Bronchial epithelial cell (primary cell): Measurements from ENCODE around the gene PRPSAP1. TPM values are rescaled to one million over a fixed set of nuclear protein-coding genes. Genes with fewer than 3 reads are reported as not detected.

ENCODE experiments used
- DNase-seq: peaks from one replicate; pipeline ENCODE4 v3.0.0-alpha.2; 2010; ENCODE audit warnings: low read depth
- FAIRE-seq: peaks from 2 replicates; lab custom pipeline; 2011; peaks lifted over from hg19 to GRCh38; lab: Jason Lieb, UNC
- H3K27me3 ChIP-seq: 2 replicates; pipeline ENCODE4 v1.5.1; 2011; ENCODE audit warnings: low read length; ENCODE audit not compliant: control insufficient read depth, insufficient read depth
- H3K36me3 ChIP-seq: 2 replicates; pipeline ENCODE4 v1.5.1; 2011; ENCODE audit warnings: low read length; ENCODE audit not compliant: control insufficient read depth, insufficient read depth
- H3K4me3 ChIP-seq: 2 replicates; pipeline ENCODE4 v1.5.1; 2011; ENCODE audit warnings: mild to moderate bottlenecking, low read depth, low read length, control low read depth
- CTCF ChIP-seq: IDR thresholded peaks from 2 replicates; pipeline ENCODE4 v1.5.1; 2011; ENCODE audit warnings: mild to moderate bottlenecking, moderate library complexity, low read length, control low read depth, inconsistent platforms; ENCODE audit not compliant: insufficient read depth, severe bottlenecking
- total RNA-seq: library from RNA; depleted of rRNA; stranded (reverse); fragments of >200 nt; gene quantifications from 2 replicates; pipeline ENCODE4 v1.2.1, GENCODE V29; 2014

Gene PRPSAP1
- total RNA-seq, 1 donor from 2014 or later = 29.2 TPM

- H3K4me3 ChIP-seq = no peak overlapping the region
- peaks cover 3% of the 10 kb centered on the region for H3K36me3 ChIP-seq
- no peak for TF ChIP-seq CTCF
- FAIRE-seq (no peak), DNase-seq (no peak)
- no peaks in the 10 kb centered on the region for H3K27me3 ChIP-seq
These were observed 80.1 kb downstream of the PRPSAP1 start for GRCh38 chr17:76273445-76274111.

DNA sequence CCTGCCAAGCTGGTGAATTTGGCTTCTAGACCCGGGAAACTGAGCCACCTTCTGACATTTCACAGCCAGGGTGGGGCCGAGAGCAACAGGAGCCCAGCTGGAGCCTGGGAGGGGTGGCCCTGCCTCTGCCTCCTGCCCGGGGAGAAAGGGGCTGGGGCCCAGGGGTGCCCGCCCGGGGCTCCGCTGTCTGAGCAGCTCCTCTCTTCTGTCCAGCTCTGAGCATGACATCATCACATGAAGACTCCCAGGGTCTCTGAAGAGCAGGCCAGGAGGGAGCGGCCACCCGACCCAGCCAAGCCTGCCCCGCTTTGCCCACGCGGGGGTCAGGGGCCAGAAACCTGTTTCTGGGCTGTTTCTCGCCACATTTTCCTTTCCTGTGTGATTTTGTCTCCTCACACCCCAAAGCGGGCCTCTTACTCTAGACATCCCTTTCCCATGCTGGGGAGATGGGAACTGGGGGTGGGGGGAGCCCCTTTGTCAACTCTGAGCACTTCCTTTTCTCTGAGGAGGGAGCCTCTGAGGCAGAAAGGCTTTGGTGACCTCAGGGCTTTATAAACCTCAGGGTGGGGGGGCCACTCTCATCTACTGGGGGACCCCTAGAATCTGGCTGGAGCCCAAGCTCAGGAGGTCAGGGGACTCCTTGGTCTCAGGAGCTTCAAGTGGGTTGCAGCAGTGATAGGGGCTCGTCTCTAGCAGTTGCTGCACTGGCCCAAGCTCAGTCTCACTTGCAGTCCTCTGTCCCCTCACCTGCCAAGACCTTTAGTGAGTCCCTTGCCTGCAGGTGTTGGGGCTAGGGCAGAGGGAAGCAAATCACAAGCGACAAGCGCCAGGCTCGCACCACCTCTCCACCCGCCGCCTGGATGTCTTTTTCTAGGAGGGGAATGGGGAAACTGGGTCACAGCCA lies 80.9 kb downstream of the PRPSAP1 start:
- DNase-seq (no peak), FAIRE-seq (no peak)
- Histone ChIP-seq H3K36me3 (peaks cover 3% of the 10 kb centered on the region), H3K27me3 (no peaks in the 10 kb centered on the region), H3K4me3 (no peak overlapping the region)
- no peak for TF ChIP-seq CTCF

DNA sequence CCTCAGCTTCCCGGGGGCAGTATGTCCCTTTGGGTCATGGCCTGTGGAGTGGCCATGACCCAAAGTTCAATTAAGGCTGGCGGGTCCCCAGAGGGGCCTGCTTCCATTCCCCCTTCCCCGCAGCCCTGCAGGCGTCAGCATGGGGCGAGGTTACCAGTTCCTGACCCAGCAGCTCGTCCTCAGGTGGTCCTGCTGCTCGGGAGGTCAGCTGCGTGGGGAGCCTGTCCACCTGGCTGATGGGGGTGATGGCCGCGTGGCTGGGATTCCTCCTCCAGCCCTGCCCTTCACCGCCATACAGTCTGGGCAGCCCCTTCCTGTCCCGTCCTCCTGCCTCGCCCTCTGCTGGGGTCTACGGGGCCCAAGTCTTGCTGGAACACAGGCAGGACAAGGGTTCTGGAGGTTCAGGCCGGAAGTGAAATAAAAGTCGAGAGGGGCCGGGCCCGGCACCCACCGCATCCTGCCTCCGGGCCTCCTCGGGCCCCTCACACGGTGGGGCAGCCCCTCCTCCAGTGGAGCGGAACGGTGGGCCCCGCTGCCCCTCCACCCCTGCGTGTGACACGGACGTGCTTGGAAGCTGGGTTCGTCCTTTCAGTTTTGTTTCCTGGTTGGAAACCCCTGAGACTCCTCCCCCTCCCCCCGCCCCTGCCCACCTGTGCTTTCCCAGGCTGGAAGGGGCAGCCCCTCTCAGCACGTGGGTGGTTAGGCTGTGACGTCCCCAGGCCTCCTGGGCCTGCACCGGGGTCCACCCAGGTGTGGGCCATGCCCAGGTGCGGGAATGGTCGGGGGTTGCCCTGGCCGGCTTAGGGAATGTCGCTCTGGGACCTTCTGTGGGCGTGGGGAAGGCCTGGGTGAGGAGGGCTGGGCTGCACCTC lies 81.8 kb downstream of the PRPSAP1 start:
- no peak for FAIRE-seq
- no peak for DNase-seq
- no peaks in the 10 kb centered on the region for H3K27me3 ChIP-seq
- H3K4me3 ChIP-seq = peak overlapping the region; percentile 16
- peaks cover 3% of the 10 kb centered on the region for H3K36me3 ChIP-seq
- TF ChIP-seq CTCF = no peak

- TF ChIP-seq CTCF = no peak
- Histone ChIP-seq H3K4me3 (no peak overlapping the region), H3K36me3 (peaks cover 3% of the 10 kb centered on the region), H3K27me3 (no peaks in the 10 kb centered on the region)
- DNase-seq = no peak
- FAIRE-seq = no peak
These were observed 82.7 kb downstream of the PRPSAP1 start for GRCh38 chr17:76270770-76271668.

GRCh38 chr17:76270127-76270592 lies 83.6 kb downstream of the PRPSAP1 start:
- Histone ChIP-seq H3K36me3 (peaks cover 3% of the 10 kb centered on the region), H3K27me3 (no peaks in the 10 kb centered on the region), H3K4me3 (no peak overlapping the region)
- no peak for TF ChIP-seq CTCF
- no peak for DNase-seq
- FAIRE-seq = no peak
